ENCODE data around the gene CHRDL2. TPM values are rescaled to one million over a fixed set of nuclear protein-coding genes. Genes with fewer than 3 reads are reported as not detected.

Gene CHRDL2, protein sequence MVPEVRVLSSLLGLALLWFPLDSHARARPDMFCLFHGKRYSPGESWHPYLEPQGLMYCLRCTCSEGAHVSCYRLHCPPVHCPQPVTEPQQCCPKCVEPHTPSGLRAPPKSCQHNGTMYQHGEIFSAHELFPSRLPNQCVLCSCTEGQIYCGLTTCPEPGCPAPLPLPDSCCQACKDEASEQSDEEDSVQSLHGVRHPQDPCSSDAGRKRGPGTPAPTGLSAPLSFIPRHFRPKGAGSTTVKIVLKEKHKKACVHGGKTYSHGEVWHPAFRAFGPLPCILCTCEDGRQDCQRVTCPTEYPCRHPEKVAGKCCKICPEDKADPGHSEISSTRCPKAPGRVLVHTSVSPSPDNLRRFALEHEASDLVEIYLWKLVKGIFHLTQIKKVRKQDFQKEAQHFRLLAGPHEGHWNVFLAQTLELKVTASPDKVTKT
- polyA plus RNA-seq (2012; ENCODE audit: insufficient read depth, insufficient read length, low read depth) = not detected

DNA sequence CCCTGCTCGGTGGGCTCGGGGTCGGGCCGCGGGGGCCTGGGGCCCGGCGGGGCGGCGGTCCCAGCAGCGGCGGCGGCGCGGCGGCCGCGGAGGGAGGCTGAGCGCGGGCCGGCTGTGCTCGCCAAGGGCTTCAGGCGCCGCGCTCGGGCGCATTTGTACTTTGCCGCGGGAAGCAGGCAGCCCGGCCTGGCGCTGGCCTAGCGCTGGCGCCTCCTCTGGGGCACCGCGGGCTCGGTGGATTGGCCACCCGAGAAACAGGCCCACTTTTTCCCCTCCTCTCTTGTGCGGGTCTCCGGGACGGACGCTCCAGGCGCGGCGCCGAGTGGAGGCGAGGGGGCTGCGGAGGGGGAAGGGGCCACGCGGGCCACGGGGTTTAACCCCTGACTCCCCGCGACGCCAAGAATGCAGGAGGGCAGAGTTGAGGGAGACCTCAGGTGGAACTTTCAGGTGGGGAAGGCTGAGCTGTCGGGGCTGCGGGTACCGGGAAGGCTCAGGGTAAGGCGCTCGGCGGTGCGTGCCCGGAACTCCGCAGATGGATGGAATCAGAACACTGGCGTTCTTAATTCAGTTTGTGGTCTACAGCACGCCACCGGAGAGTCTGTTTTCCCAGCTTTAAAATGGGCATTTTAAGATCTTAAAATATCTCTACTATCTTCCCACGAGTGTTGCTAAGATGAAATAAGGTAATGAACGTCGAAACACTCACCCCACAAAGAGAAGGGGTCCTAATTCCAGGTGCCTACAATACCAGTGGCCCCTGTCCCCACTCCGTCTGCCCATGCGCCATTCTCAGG, at the start of gene CHRDL2:
Gene CHRDL2, minus strand, starts transcription at position 126 of the 794 bp plus-strand sequence. CDS start 538 bp downstream, outside the sequence.
- Histone ChIP-seq H3K9me3 (no peaks in the 10 kb centered on the region), H3K4me3 (ENCODE audit: low read depth, low read length) (no peak within 1 kb of the TSS), H3K4me1 (no peaks in the 10 kb centered on the region), H3K36me3 (no peaks in the 10 kb centered on the region), H3K27me3 (peaks cover 46% of the 10 kb centered on the region)
- TF ChIP-seq, protein P1, sequence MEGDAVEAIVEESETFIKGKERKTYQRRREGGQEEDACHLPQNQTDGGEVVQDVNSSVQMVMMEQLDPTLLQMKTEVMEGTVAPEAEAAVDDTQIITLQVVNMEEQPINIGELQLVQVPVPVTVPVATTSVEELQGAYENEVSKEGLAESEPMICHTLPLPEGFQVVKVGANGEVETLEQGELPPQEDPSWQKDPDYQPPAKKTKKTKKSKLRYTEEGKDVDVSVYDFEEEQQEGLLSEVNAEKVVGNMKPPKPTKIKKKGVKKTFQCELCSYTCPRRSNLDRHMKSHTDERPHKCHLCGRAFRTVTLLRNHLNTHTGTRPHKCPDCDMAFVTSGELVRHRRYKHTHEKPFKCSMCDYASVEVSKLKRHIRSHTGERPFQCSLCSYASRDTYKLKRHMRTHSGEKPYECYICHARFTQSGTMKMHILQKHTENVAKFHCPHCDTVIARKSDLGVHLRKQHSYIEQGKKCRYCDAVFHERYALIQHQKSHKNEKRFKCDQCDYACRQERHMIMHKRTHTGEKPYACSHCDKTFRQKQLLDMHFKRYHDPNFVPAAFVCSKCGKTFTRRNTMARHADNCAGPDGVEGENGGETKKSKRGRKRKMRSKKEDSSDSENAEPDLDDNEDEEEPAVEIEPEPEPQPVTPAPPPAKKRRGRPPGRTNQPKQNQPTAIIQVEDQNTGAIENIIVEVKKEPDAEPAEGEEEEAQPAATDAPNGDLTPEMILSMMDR (IDR thresholded peaks at IDR 0.05; ENCODE audit: low read depth, low read length) = no peak
- peak; percentile 44 for DNase-seq

DNA sequence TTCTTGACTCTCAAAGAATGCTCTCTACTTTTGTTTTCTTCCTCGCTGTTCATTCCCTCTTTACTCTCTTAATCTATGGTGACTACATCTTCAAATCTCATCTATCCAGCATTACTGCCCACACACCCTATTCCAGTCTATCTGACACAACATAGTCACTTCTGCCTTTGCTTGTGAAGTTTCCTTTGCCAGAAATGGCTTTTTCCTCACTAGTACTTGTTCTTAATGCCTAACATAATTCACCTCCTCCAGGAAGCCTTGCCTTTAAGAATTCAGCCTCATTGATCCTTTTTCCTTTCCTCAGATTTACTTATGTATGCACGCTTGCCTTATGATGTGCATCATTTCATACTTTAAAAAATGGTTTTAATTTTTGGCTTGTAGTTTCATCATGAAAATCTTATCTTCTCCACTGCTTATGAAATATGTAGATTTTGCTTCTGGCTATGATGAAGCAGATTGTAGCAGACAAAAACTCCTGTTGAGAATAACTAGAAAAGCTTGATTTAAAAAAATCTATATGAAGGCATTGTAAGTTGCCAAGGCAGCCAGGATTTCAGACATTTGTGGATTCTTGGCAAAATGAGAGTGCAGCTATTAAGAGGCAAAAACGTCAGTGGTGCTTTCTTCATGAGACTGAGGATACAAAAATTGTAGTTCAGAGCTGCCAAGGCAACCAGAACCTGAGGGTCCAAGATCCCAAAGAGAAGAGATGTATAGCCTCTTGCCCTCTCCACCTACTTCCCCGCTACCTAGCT, 49.2 kb upstream of the CHRDL2 start:
- TF ChIP-seq, protein P1 (IDR thresholded peaks at IDR 0.05; ENCODE audit: low read depth, low read length) = no peak
- H3K36me3 ChIP-seq = no peaks in the 10 kb centered on the region
- H3K4me3 ChIP-seq (ENCODE audit: low read depth, low read length) = no peak overlapping the region
- no peaks in the 10 kb centered on the region; the same call in 1 of the 2 replicates for H3K4me1 ChIP-seq
- DNase-seq = no peak
- no peaks in the 10 kb centered on the region for H3K9me3 ChIP-seq
- no peaks in the 10 kb centered on the region for H3K27me3 ChIP-seq

DNA sequence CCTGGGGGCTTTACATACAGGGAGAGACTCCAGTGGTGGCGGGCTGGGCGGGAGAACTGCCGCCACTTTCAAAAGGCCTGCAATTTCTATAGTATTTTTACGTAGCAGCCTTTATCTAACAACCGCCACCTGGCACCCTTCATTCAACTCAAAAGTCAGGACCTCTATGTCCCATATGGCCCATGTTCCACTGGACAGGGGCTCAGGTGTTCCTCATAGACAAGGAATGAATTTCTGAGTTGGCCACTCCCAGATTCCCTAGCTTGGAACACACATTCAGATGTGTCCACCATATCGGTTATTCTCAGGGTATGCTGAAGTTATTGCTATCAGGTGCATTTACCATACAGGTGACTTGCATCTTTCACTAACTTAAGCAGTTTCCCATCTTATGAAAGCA, 47.4 kb upstream of the CHRDL2 start:
- H3K4me3 ChIP-seq (ENCODE audit: low read depth, low read length) = no peak overlapping the region
- DNase-seq = no peak
- H3K27me3 ChIP-seq = no peaks in the 10 kb centered on the region
- H3K4me1 ChIP-seq = no peaks in the 10 kb centered on the region; the same call in 1 of the 2 replicates
- H3K36me3 ChIP-seq = no peaks in the 10 kb centered on the region
- TF ChIP-seq, protein P1 (IDR thresholded peaks at IDR 0.05; ENCODE audit: low read depth, low read length) = no peak
- no peaks in the 10 kb centered on the region for H3K9me3 ChIP-seq

DNA sequence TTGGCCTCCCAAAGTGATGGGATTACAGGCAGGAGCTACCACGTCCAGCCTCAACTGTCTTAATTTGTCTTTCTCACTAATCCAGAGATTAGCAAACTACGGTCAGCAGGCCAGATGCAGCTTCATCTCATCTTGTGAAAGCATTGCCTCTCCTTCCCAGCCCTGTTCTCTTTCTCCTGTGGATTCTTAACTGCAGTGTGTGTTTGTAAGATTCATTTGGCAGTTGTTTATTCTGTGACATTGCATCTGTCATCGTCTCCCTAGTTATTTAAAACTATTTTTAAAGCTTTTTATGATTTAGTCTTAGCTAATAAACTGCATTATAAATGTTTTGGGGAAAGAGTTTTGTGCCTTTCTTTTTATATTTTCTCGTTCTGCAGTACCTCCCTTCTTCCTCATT, 46.7 kb upstream of the CHRDL2 start:
- Histone ChIP-seq H3K9me3 (no peaks in the 10 kb centered on the region), H3K27me3 (no peaks in the 10 kb centered on the region), H3K36me3 (no peaks in the 10 kb centered on the region), H3K4me1 (no peaks in the 10 kb centered on the region; the same call in 1 of the 2 replicates), H3K4me3 (ENCODE audit: low read depth, low read length) (no peak overlapping the region)
- DNase-seq = no peak
- TF ChIP-seq, protein P1 (IDR thresholded peaks at IDR 0.05; ENCODE audit: low read depth, low read length) = no peak

DNA sequence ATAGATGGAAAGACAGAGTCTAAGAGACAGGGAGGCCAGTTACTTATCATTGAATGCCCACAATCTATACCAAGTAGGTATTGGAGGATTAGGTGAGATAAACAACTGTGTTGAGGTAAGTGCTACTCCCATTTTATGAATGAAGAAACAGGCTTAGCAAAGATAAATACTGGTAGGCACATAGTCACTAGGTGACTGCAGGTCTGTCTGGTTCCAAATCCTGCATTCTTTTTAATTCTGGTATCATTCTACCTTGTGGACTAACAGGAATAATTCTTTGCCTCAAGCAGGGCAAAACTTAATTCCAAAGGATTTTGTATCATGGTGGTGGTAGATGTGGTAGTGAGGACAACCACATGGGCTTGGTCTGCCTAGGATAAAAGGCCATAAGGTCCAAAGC, 45.8 kb upstream of the CHRDL2 start:
- no peak for DNase-seq
- TF ChIP-seq, protein P1 (IDR thresholded peaks at IDR 0.05; ENCODE audit: low read depth, low read length) = no peak

More for the DNA sequence above, 45.8 kb upstream of the CHRDL2 start:
- no peaks in the 10 kb centered on the region for H3K36me3 ChIP-seq
- H3K9me3 ChIP-seq = no peaks in the 10 kb centered on the region
- H3K4me3 ChIP-seq (ENCODE audit: low read depth, low read length) = no peak overlapping the region
- H3K4me1 ChIP-seq = no peaks in the 10 kb centered on the region; the same call in 1 of the 2 replicates
- no peaks in the 10 kb centered on the region for H3K27me3 ChIP-seq

Measured in BE2C (cell line).